BJ (cell line): ENCODE results near the gene FYB1. TPM values are rescaled to one million over a fixed set of nuclear protein-coding genes. Genes with fewer than 3 reads are reported as not detected.

ENCODE experiments used
- CTCF ChIA-PET: fragments of 350-600 bp; formaldehyde crosslinking; extraction: SDS; loops from one replicate; lab custom pipeline; 2021; ENCODE audit warnings: antibody characterized with exemption, inconsistent platforms; lab: Yijun Ruan, JAX
- POLR2A ChIA-PET: fragments of 300-600 bp; sonication (Branson Sonifier 250); formaldehyde crosslinking; extraction: SDS; loops from one replicate; lab custom pipeline; 2021; ENCODE audit warnings: antibody characterized with exemption; lab: Charles Lee
- DNase-seq: peaks from one replicate; pipeline ENCODE4 v3.0.0-alpha.2; 2011; ENCODE audit warnings: low read depth
- H3K27me3 ChIP-seq: 2 replicates; pipeline ENCODE4 v1.6.0; 2011; ENCODE audit warnings: low read length; ENCODE audit not compliant: control insufficient read depth, insufficient read depth
- H3K36me3 ChIP-seq: 2 replicates; pipeline ENCODE4 v1.5.1; 2011; ENCODE audit warnings: low read length; ENCODE audit not compliant: control insufficient read depth, insufficient read depth
- H3K4me3 ChIP-seq: 2 replicates; pipeline ENCODE4 v1.5.1; 2011; ENCODE audit warnings: low read depth, mild to moderate bottlenecking, control low read depth, low read length
- polyA plus RNA-seq: library from polyadenylated mRNA; depleted of rRNA; stranded (reverse); fragments of >200 nt; gene quantifications from 2 replicates; pipeline ENCODE4 v1.2.3, GENCODE V29; 2011
- TF ChIP-seq, protein P1 (sequence below): IDR thresholded peaks from 2 replicates; pipeline ENCODE4 v1.5.1; 2011; ENCODE audit warnings: low read depth, mild to moderate bottlenecking, control low read depth, inconsistent platforms, low read length, moderate library complexity; ENCODE audit not compliant: insufficient read depth

FYB1 gene
- polyA plus RNA-seq, 1 experiment, result 0.09 TPM

DNA sequence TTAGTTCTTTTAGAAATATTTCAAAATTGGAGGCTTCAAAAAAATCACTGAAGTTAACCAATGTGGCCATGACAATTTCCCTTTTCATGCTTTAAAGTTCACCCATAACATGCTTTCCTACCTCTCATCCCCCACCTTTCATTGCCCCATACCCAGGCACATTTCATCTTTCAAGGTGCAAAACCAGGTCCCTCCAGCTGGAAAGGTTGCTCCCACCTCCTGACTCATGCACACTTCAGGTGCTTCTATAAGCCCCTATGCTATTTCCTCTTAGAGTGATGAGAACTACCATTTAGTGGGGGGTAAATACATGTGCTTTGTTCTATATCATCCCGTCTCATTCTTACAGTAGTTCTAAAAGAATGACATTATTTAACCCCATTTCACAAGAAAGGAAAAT is 15.4 kb downstream of the FYB1 start:
- ChIA-PET CTCF (interaction anchor here (0.6 kb wide), 1 partner anchor 358 kb away, joined by 3 read pairs; no protein-coding TSS in a partner anchor), POLR2A (no interaction called here)
- Histone ChIP-seq H3K36me3 (no peaks in the 10 kb centered on the region), H3K4me3 (no peak overlapping the region), H3K27me3 (no peaks in the 10 kb centered on the region)
- no peak for DNase-seq
- TF ChIP-seq, protein P1, sequence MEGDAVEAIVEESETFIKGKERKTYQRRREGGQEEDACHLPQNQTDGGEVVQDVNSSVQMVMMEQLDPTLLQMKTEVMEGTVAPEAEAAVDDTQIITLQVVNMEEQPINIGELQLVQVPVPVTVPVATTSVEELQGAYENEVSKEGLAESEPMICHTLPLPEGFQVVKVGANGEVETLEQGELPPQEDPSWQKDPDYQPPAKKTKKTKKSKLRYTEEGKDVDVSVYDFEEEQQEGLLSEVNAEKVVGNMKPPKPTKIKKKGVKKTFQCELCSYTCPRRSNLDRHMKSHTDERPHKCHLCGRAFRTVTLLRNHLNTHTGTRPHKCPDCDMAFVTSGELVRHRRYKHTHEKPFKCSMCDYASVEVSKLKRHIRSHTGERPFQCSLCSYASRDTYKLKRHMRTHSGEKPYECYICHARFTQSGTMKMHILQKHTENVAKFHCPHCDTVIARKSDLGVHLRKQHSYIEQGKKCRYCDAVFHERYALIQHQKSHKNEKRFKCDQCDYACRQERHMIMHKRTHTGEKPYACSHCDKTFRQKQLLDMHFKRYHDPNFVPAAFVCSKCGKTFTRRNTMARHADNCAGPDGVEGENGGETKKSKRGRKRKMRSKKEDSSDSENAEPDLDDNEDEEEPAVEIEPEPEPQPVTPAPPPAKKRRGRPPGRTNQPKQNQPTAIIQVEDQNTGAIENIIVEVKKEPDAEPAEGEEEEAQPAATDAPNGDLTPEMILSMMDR, result no peak

- TF ChIP-seq, protein P1, result no peak
- POLR2A ChIA-PET, result no interaction called here
Measured at GRCh38 chr5:39203275-39203922, 16.0 kb downstream of the FYB1 start.

DNA sequence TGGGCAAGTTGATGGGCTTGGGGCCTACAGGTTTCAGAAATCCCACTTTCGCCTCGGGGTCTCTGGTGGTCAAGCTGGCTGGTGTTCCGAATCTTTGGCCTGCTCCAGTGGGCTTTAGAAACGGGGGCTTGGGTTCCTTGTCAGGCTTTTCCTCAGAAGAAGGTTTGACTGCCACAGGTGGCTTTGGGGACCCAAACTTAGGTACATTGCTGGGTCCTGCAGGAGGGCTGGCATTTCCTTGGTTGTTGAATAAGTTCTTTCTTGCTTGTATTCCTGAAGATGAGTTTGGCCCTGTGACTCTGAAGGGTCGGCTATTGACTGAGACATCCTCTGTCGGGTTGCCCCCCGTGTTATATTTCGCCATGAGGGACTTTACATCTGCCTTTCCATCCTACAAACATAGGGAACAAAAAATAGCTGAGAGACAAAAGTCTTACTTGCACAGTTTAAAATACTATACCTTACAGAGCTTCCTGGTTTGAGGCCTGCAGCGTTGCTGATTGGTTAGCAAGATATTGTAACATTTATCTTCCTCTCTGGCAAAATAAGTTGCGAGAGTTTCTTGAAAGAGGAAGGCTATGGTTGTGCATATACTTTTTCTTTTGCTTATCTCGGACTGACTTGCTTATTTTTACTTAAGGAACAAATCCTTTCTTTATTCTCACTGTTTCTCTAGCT is 16.6 kb downstream of the FYB1 start:
- TF ChIP-seq, protein P1, result no peak
- CTCF ChIA-PET, result interaction anchor here (1.2 kb wide), 1 partner anchor 368 kb away, joined by 3 read pairs; no protein-coding TSS in a partner anchor
- no peaks in the 10 kb centered on the region for H3K36me3 ChIP-seq
- DNase-seq, result no peak
- H3K4me3 ChIP-seq, result no peak overlapping the region
- no peaks in the 10 kb centered on the region for H3K27me3 ChIP-seq
- POLR2A ChIA-PET, result no interaction called here

More at GRCh38 chr5:39203275-39203922, 16.0 kb downstream of the FYB1 start:
- H3K4me3 ChIP-seq, result no peak overlapping the region
- CTCF ChIA-PET, result interaction anchor here (0.6 kb wide), 1 partner anchor 358 kb away, joined by 3 read pairs; no protein-coding TSS in a partner anchor
- no peak for DNase-seq
- no peaks in the 10 kb centered on the region for H3K27me3 ChIP-seq
- no peaks in the 10 kb centered on the region for H3K36me3 ChIP-seq

GRCh38 chr5:39201781-39202596 is 17.4 kb downstream of the FYB1 start:
- DNase-seq, result no peak
- Histone ChIP-seq H3K4me3 (no peak overlapping the region), H3K36me3 (no peaks in the 10 kb centered on the region), H3K27me3 (no peaks in the 10 kb centered on the region)
- TF ChIP-seq, protein P1, result no peak
- POLR2A ChIA-PET, result no interaction called here
- CTCF ChIA-PET, result interaction anchor here (1.2 to 2.3 kb wide), 3 partner anchors 15 to 369 kb away, joined by 3 to 20 read pairs (median 3); no protein-coding TSS in a partner anchor
